ENCODE data around the gene CDH13. TPM values are rescaled to one million over a fixed set of nuclear protein-coding genes. Genes with fewer than 3 reads are reported as not detected.

Gene CDH13
- total RNA-seq, 3 donors from 2014 or later, result 4.9 to 11.2 (median 9.8) TPM

GRCh38 chr16:82992786-82993185 is 366.0 kb downstream of the CDH13 start:
- no peak for DNase-seq
- peaks cover 6% of the 10 kb centered on the region for H3K4me1 ChIP-seq (ENCODE audit: low read depth)
- H3K4me3 ChIP-seq, result no peak overlapping the region
- no peaks in the 10 kb centered on the region for H3K36me3 ChIP-seq (ENCODE audit: low read depth)
- H3K9me3 ChIP-seq, result no peaks in the 10 kb centered on the region
- no peak for TF ChIP-seq CTCF (IDR thresholded peaks at IDR 0.05)
- ATAC-seq, result no peak
- intact Hi-C loops (cut with DNase I, micrococcal nuclease), result loop anchor here in 1 of 2 donors (10.0 kb wide), 1 partner anchor 208 kb away; no protein-coding TSS in a partner anchor

- DNase-seq, result no peak
- TF ChIP-seq CTCF (IDR thresholded peaks at IDR 0.05), result no peak
- Histone ChIP-seq H3K4me3 (no peak overlapping the region), H3K9me3 (no peaks in the 10 kb centered on the region), H3K36me3 (ENCODE audit: low read depth) (no peaks in the 10 kb centered on the region), H3K4me1 (ENCODE audit: low read depth) (peaks cover 6% of the 10 kb centered on the region)
- intact Hi-C loops (cut with DNase I, micrococcal nuclease), result loop anchor here in 1 of 2 donors (10.0 kb wide), 1 partner anchor 209 kb away; no protein-coding TSS in a partner anchor
- ATAC-seq, result no peak
Observed at GRCh38 chr16:82993415-82993814, 366.6 kb downstream of the CDH13 start.

GRCh38 chr16:82993926-82994325 is 367.2 kb downstream of the CDH13 start:
- ATAC-seq, result no peak
- Histone ChIP-seq H3K4me1 (ENCODE audit: low read depth) (peaks cover 6% of the 10 kb centered on the region), H3K36me3 (ENCODE audit: low read depth) (no peaks in the 10 kb centered on the region), H3K4me3 (no peak overlapping the region), H3K9me3 (no peaks in the 10 kb centered on the region)
- DNase-seq, result no peak
- no peak for TF ChIP-seq CTCF (IDR thresholded peaks at IDR 0.05)
- intact Hi-C loops (cut with DNase I, micrococcal nuclease), result loop anchor here in 1 of 2 donors (10.0 kb wide), 1 partner anchor 209 kb away; no protein-coding TSS in a partner anchor

GRCh38 chr16:82995286-82995923 is 368.6 kb downstream of the CDH13 start:
- Histone ChIP-seq H3K4me1 (ENCODE audit: low read depth) (peaks cover 6% of the 10 kb centered on the region), H3K36me3 (ENCODE audit: low read depth) (no peaks in the 10 kb centered on the region), H3K9me3 (no peaks in the 10 kb centered on the region), H3K4me3 (no peak overlapping the region)
- DNase-seq, result no peak
- intact Hi-C loops (cut with DNase I, micrococcal nuclease), result loop anchor here in 1 of 2 donors (10.0 kb wide), 1 partner anchor 211 kb away; no protein-coding TSS in a partner anchor
- no peak for ATAC-seq
- no peak for TF ChIP-seq CTCF (IDR thresholded peaks at IDR 0.05)

- Histone ChIP-seq H3K4me3 (no peak overlapping the region), H3K4me1 (ENCODE audit: low read depth) (peaks cover 6% of the 10 kb centered on the region), H3K9me3 (no peaks in the 10 kb centered on the region), H3K36me3 (ENCODE audit: low read depth) (no peaks in the 10 kb centered on the region)
- TF ChIP-seq CTCF (IDR thresholded peaks at IDR 0.05), result no peak
- ATAC-seq (peak; percentile 89), DNase-seq (peak in 1 of 3 donors; percentile 63)
- intact Hi-C loops (cut with DNase I, micrococcal nuclease), result loop anchor here in 1 of 2 donors (10.0 kb wide), 1 partner anchor 211 kb away; no protein-coding TSS in a partner anchor
Observed at GRCh38 chr16:82995924-82996441, 369.2 kb downstream of the CDH13 start.

Measured in mucosa of descending colon (tissue), 3 donors.